Suppressor macrophage treated with lipopolysaccharide for 4 hours (primary cell): ENCODE measurements around the gene GNG2.
A peak's percentile ranks its signal among the peaks of the same experiment; 100 is the strongest.

Source experiments
- DNase-seq: peaks from one replicate; pipeline ENCODE4 v3.0.0-alpha.2; 2020

Gene GNG2

GRCh38 chr14:51951656-51952055, 91.2 kb downstream of the GNG2 start:
- DNase-seq = no peak

GRCh38 chr14:51954031-51954430, 93.6 kb downstream of the GNG2 start:
- no peak for DNase-seq

GRCh38 chr14:51954657-51955056, 94.2 kb downstream of the GNG2 start:
- DNase-seq = no peak

- DNase-seq = no peak
Observed at GRCh38 chr14:51957950-51958349, 97.5 kb downstream of the GNG2 start.

GRCh38 chr14:51959928-51960327, 99.5 kb downstream of the GNG2 start:
- no peak for DNase-seq

GRCh38 chr14:51960866-51961265, 100.5 kb downstream of the GNG2 start:
- no peak for DNase-seq

- no peak for DNase-seq
Observed at GRCh38 chr14:51962711-51963110, 102.3 kb downstream of the GNG2 start.

GRCh38 chr14:51963286-51963685, 102.9 kb downstream of the GNG2 start:
- no peak for DNase-seq

GRCh38 chr14:51967521-51967920, 107.1 kb downstream of the GNG2 start:
- DNase-seq = no peak

GRCh38 chr14:51969852-51970540, 109.6 kb downstream of the GNG2 start:
- no peak for DNase-seq

GRCh38 chr14:51972566-51972965, 112.2 kb downstream of the GNG2 start:
- DNase-seq = no peak

GRCh38 chr14:51977075-51977474, 116.7 kb downstream of the GNG2 start:
- no peak for DNase-seq

- no peak for DNase-seq
Observed at GRCh38 chr14:51978681-51979085, 118.3 kb downstream of the GNG2 start.

GRCh38 chr14:51979088-51979709, 118.8 kb downstream of the GNG2 start:
- DNase-seq = peak; percentile 88

- DNase-seq = no peak
Observed at GRCh38 chr14:51981218-51981854, 120.9 kb downstream of the GNG2 start.

- DNase-seq = no peak
Observed at GRCh38 chr14:51988221-51988620, 127.8 kb downstream of the GNG2 start.

GRCh38 chr14:51989293-51990234, 129.2 kb downstream of the GNG2 start, which contains the start of gene RTRAF:
TSS of gene RTRAF (plus strand) at chr14:51989546. CDS start at chr14:51989640, 94 bp downstream.
- peak; percentile 95 for DNase-seq

- DNase-seq = no peak
Observed at GRCh38 chr14:51990488-51990887, 130.1 kb downstream of the GNG2 start.

GRCh38 chr14:51993285-51993920, 133.0 kb downstream of the GNG2 start:
- no peak for DNase-seq

GRCh38 chr14:51996148-51996746, 135.8 kb downstream of the GNG2 start:
- DNase-seq = peak; percentile 59

- no peak for DNase-seq
Observed at GRCh38 chr14:51998348-51998747, 137.9 kb downstream of the GNG2 start.

GRCh38 chr14:51999084-51999483, 138.7 kb downstream of the GNG2 start:
- no peak for DNase-seq
